Psoas muscle (tissue), 8 donors: ENCODE measurements around the gene ANOS1. TPM values are rescaled to one million over a fixed set of nuclear protein-coding genes. Genes with fewer than 3 reads are reported as not detected.

ENCODE experiments used
- ATAC-seq, 4 donors: fragments of 200-7000 bp; cut with Tn5 transposase; one replicate each; pipeline ENCODE4 v1.9.1; 2020; ENCODE audit warnings: moderate library complexity in 3 of 4, mild to moderate bottlenecking in 2 of 4
- DNase-seq, 2 donors: peaks; one replicate each; pipeline ENCODE4 v3.0.0-alpha.2; 2020
- H3K27ac ChIP-seq: fragments of 200-600 bp; one replicate; pipeline ENCODE4 v1.8.0; 2022
- H3K27me3 ChIP-seq, 3 donors: fragments of 200-600 bp in 1 of 3; one replicate each; pipeline versions ENCODE4 v1.6.1 to v1.8.0; 2013 to 2022; ENCODE audit warnings: low read length in 2 of 3, mild to moderate bottlenecking in 2 of 3, moderate library complexity in 1 of 3; ENCODE audit not compliant: insufficient read depth in 3 of 3
- H3K36me3 ChIP-seq, 2 donors: fragments of 200-600 bp in 1 of 2; one replicate each; pipeline versions ENCODE4 v1.6.1 to v1.8.0; 2013 to 2022; ENCODE audit warnings: low read depth in 1 of 2, mild to moderate bottlenecking in 1 of 2, moderate library complexity in 1 of 2; ENCODE audit not compliant: insufficient read depth in 1 of 2
- H3K4me1 ChIP-seq: fragments of 200-600 bp; one replicate; pipeline ENCODE4 v1.8.0; 2022
- H3K4me3 ChIP-seq: fragments of 200-600 bp; one replicate; pipeline ENCODE4 v1.8.0; 2022; ENCODE audit warnings: mild to moderate bottlenecking
- H3K9me3 ChIP-seq: fragments of 200-600 bp; one replicate; pipeline ENCODE4 v1.8.0; 2022
- WGBS, 3 donors: extraction: QIAGEN DNeasy Blood & Tissue Kit; methylation state at CpG; one replicate each; pipeline versions ENCODE4 v1.1.6 to v1.1.7; 2013; 5-methylcytosine and 5-hydroxymethylcytosine counted together
- intact Hi-C, 2 donors: fragments of 100-400 bp; cut with DNase I; formaldehyde crosslinking; loops; one replicate each; pipeline versions ENCODE4 v1.11.0 to v1.14.2; 2022
- polyA plus RNA-seq, 3 donors: library from polyadenylated mRNA; stranded (reverse); fragments of 200-250 nt; gene quantifications; one replicate each; pipeline ENCODE4 v1.2.3, GENCODE V29; 2013
- total RNA-seq, 4 donors: library from RNA; stranded (reverse); fragmentation: NEBNext Ultra II Directional in 2 of 4; extraction: Animal tissue kit (Norgen Biotek cat#: 25700) in 2 of 4; gene quantifications; one replicate each; pipeline versions ENCODE4 v1.2.1 to v1.2.4, GENCODE V29; 2021 to 2023
- TF ChIP-seq, protein P1 (sequence below): fragments of 200-600 bp; IDR thresholded peaks from one replicate; pipeline ENCODE4 v1.8.0; 2022; ENCODE audit warnings: antibody characterized with exemption
- donor health status: healthy with polysubstance abuse.
- donor health status: DM: no; HTN: no; CAD: no; lungs with moderate emphysema.
- donor health status: Bipolar disorder and iron deficiency.
- donor health status: healthy.
- donor health status: DM: yes; HTN: yes; CAD: no.
- donor health status: DM: no; HTN: no; CAD: no.
- donor health status: DM: no; HTN: no; CAD: no.
- donor health status: DM: yes; HTN: yes; CAD: no.

Gene ANOS1
- total and polyA plus RNA-seq, 7 donors = 0.55 to 11.7 (median 3.4) TPM

DNA sequence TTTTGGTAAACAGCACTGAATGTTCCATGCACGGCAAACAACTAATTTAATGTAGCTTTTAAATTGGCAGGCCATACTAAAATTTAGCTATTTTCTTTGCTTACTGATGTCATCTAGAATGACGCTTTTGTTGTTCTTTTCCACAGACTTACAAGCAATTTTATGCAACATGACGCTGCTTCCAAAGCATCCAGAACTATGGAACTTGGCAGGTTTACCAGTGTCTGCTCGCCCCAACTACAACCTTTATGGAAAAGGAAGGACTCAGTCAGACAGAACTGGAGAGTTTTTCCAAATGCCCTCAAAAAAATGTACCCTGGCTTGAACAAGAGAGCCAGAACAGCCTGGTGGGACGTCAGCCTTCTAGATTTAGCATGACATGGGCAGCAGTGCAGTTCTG is 58.7 kb downstream of the ANOS1 start:
- peaks cover 3% of the 10 kb centered on the region for H3K4me1 ChIP-seq
- ATAC-seq = no peak
- intact Hi-C loops = no loop called here
- no peaks in the 10 kb centered on the region for H3K27me3 ChIP-seq
- no peaks in the 10 kb centered on the region for H3K9me3 ChIP-seq
- no peak overlapping the region for H3K4me3 ChIP-seq
- no peak overlapping the region for H3K27ac ChIP-seq
- WGBS, 3 donors = 31 to 41% (median 32%) methylated on average over 5 of the region's 5 CpGs
- no peaks in the 10 kb centered on the region for H3K36me3 ChIP-seq
- TF ChIP-seq, protein P1, sequence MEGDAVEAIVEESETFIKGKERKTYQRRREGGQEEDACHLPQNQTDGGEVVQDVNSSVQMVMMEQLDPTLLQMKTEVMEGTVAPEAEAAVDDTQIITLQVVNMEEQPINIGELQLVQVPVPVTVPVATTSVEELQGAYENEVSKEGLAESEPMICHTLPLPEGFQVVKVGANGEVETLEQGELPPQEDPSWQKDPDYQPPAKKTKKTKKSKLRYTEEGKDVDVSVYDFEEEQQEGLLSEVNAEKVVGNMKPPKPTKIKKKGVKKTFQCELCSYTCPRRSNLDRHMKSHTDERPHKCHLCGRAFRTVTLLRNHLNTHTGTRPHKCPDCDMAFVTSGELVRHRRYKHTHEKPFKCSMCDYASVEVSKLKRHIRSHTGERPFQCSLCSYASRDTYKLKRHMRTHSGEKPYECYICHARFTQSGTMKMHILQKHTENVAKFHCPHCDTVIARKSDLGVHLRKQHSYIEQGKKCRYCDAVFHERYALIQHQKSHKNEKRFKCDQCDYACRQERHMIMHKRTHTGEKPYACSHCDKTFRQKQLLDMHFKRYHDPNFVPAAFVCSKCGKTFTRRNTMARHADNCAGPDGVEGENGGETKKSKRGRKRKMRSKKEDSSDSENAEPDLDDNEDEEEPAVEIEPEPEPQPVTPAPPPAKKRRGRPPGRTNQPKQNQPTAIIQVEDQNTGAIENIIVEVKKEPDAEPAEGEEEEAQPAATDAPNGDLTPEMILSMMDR = no peak
- DNase-seq = no peak

DNA sequence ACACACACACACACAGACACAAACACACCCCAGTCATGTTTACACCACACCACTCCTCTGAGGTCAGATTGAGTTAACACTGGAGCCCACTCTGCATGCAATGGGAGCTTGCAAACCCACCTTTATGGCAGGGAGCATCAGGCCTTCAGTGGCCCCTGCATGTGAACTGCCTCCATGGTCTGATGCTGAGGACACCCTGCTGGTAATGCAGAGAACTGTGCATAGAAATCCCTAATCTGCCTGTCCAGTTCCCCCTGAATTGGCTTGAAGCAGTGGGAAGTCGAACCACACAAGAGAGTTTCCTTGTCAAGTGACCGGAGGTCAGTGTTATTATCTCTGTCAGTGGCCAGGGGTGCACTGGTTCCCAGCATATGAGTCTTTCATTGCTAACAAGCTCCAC is 59.8 kb downstream of the ANOS1 start:
- Histone ChIP-seq H3K4me3 (no peak overlapping the region), H3K36me3 (no peaks in the 10 kb centered on the region), H3K27me3 (no peaks in the 10 kb centered on the region), H3K9me3 (no peaks in the 10 kb centered on the region), H3K4me1 (peaks cover 3% of the 10 kb centered on the region), H3K27ac (no peak overlapping the region)
- TF ChIP-seq, protein P1 = no peak
- intact Hi-C loops = no loop called here
- ATAC-seq (no peak), DNase-seq (no peak)
- WGBS, 3 donors = 36 to 58% (median 48%) methylated on average over 2 of the region's 2 CpGs

DNA sequence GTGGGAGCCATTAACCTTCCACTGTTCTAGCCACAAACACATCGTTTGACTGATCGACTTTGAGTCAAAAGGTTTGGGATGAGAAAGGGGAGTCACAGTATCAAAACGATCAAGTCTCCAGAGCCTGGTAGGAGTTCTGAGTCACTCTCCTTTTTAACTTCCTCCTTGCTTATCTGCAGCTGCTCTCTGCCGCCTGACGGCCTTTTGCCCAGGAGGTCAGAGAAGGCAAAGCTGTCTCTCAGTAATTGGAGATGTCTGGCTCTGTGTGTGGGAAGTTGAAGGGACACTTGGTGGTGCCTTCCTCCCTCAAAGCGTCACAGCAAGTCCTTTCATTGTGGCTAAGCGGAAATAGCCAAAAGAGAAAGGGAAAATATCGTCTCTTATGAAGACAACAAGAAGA is 63.1 kb downstream of the ANOS1 start:
- Histone ChIP-seq H3K4me3 (peak overlapping the region; percentile 16), H3K27ac (peak overlapping the region; percentile 77), H3K27me3 (no peaks in the 10 kb centered on the region), H3K9me3 (no peaks in the 10 kb centered on the region), H3K4me1 (peaks cover 3% of the 10 kb centered on the region), H3K36me3 (no peaks in the 10 kb centered on the region)
- DNase-seq (peak; percentile 18 to 67), ATAC-seq (peak; percentile 89 to 97 (median 95))
- intact Hi-C loops = no loop called here
- TF ChIP-seq, protein P1 = no peak
- 13 to 19% (median 19%) methylated on average over 8 of the region's 8 CpGs for WGBS, 3 donors

DNA sequence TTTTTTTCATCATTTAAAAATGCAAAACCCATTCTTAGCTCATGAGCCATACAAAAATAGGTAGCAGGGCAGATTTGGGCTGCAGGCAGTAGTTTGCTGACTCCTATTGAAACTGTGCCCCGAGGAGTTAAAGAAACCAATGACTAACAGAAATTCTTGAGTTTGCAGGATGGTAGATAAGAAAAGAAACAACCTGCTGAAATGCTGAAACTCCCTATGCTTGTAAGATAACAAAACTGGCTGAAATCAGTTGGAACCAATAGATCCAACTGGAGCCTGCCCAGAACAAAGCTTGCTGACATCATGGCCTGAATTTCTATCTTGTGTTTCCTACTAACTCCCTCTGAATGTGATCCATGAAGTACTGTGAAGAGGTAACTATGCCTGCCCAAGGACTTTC is 68.6 kb downstream of the ANOS1 start:
- DNase-seq (no peak), ATAC-seq (no peak)
- no peak overlapping the region for H3K27ac ChIP-seq
- H3K36me3 ChIP-seq = no peaks in the 10 kb centered on the region
- TF ChIP-seq, protein P1 = no peak
- H3K27me3 ChIP-seq = no peaks in the 10 kb centered on the region
- no peaks in the 10 kb centered on the region for H3K4me1 ChIP-seq
- H3K9me3 ChIP-seq = no peaks in the 10 kb centered on the region
- 67 to 87% (median 71%) methylated on average over 1 of the region's 1 CpG for WGBS, 3 donors
- intact Hi-C loops = no loop called here
- H3K4me3 ChIP-seq = no peak overlapping the region

DNA sequence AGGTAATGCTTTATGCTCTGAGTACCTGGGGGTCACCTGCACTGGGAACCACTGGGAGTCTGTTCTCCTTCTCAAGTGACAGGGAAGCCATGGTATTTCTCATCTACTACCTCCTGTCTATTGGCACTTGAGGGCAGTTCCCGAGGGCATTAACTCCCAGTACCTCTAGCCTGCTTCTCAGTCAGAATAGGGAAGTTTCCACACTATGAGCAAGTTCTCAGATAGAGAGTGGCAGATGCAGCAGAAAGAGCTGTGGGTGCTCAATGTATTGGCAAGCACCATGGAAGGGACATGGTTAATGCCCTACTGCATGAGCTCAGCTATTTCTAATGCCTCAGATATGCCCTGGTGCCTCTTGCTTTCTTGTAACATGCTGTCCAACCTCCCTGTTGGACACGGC is 74.1 kb downstream of the ANOS1 start:
- ATAC-seq = peak in 3 of 4 donors; percentile 14 to 45 (median 39)

More for the DNA sequence above, 74.1 kb downstream of the ANOS1 start:
- no peaks in the 10 kb centered on the region for H3K27me3 ChIP-seq
- H3K27ac ChIP-seq = peak overlapping the region; percentile 41
- H3K9me3 ChIP-seq = no peaks in the 10 kb centered on the region
- no peaks in the 10 kb centered on the region for H3K4me1 ChIP-seq
- WGBS, 3 donors = 64 to 100% (median 67%) methylated on average over 1 to 2 of the region's 2 CpGs
- intact Hi-C loops = no loop called here
- TF ChIP-seq, protein P1 = no peak
- H3K36me3 ChIP-seq = no peaks in the 10 kb centered on the region
- no peak overlapping the region for H3K4me3 ChIP-seq
- DNase-seq = no peak
